NT2/D1 (cell line): ENCODE measurements around the gene TMEM132D.

ENCODE experiments used
- YY1 ChIP-seq: IDR thresholded peaks from 2 replicates; pipeline ENCODE4 v1.6.1; 2011; ENCODE audit not compliant: insufficient read length, insufficient read depth
- ZNF274 ChIP-seq: IDR thresholded peaks from 2 replicates; pipeline ENCODE4 v1.6.1; 2011; ENCODE audit warnings: mild to moderate bottlenecking, low read depth, low read length

DNA sequence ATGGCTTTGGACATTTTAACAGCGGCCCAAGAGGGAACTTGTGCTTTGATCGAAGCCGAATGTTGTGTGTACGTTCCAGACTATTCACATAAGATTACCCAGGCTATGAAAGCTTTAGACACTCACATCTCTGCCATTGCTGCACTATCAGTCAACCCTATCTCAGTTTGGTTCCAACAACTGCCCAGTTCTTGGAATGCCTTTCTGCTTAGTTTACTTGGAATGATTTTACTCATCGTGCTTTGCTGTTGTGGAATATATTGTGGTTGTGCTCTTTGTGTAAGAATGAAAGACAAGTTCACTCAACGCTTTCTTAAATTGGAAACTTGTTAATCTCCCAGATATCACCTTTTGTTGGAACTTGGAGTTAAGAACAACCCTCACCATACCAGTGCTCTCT lies 552.3 kb downstream of the TMEM132D start:
- TF ChIP-seq YY1 (no peak), ZNF274 (no peak)
